Anterior cingulate cortex (tissue), 58 donors: Measurements from ENCODE around the gene IL5RA.

ENCODE experiments used
- DNase-seq, 58 donors: peaks; one replicate each; lab custom pipeline; 2025; lab: John Stamatoyannopoulos, UW

IL5RA gene

GRCh38 chr3:3109407-3110298 is 521 bp downstream of the IL5RA start:
- DNase-seq = no peak

DNA sequence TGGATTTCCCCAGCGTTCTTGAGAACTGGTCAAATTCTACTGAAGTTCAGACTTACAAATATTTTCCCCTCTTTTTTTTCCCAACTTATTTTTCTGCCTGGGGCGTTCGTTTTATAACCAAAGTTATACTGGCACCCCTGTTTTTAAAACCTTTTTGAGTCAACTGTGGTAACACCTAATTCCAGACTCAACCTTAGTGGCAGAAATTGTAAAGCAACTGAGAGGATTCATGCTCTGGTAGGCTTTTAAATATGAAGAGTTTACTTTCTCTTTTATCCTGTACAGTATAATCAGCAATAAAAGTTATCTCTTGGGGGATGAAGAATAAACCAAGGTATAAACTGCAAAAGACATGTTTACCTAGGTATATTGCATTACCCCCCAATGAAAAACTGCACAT is 2.3 kb downstream of the IL5RA start:
- DNase-seq = no peak

DNA sequence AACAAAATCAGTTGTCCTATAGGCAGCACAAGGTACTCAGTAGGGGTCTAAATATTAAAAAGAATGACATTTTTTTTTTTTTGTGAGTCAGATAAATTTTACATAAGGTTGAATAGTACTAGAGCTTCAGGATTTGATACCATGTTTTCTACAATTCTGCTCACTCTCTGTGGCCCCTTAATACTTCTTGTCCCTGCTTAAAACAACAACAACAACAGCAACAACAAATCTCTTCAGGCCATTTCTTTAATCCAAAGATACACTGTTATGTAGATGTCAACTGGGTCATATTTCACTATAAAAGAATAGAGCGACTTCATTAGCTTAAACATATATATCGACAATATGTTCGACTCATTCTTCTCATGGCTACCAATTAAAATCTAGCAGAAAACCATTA is 3.0 kb downstream of the IL5RA start:
- DNase-seq = no peak

GRCh38 chr3:3105815-3106214 is 4.4 kb downstream of the IL5RA start:
- no peak for DNase-seq

GRCh38 chr3:3105246-3105645 is 4.9 kb downstream of the IL5RA start:
- no peak for DNase-seq

GRCh38 chr3:3102751-3103150 is 7.4 kb downstream of the IL5RA start:
- no peak for DNase-seq

DNA sequence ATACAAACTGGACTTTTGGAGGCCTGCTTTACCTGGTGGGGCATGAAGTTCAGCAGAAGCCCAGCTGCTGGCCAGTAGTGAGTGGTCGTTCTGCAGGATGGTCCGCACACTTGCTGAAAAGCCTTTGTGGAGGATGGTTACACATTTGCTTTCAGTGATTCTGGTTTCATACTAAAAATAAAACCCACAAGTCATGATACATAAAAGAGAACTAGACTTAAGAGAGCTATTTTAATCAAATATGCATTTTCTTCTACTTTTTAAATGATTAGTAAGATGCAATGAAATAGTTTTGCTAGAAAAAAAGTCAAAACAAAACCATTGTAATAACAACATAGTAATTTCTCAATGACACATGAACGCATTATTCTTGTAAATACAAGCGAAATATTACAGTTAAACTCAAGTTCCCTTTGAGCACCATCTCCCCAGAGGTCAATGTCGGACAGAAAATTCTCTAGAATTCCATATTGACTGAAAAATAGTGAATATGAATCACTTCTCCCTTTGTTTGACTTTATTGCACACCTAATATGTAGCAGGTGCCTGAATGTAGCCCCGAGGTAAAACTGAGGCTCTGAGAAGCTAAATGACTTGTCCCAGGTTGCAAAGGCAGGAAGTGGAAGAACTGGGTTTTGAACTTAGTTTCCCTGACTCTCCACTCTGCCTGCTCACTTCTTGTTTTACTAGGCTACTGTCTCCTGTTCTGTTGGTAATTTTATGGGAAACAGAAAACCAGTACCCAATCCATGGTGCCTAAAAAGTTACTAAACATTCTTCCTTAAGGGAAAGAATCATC is 8.3 kb downstream of the IL5RA start:
- DNase-seq = no peak

GRCh38 chr3:3097958-3098357 is 12.2 kb downstream of the IL5RA start:
- DNase-seq = no peak

GRCh38 chr3:3089017-3089416 is 21.2 kb downstream of the IL5RA start:
- DNase-seq = no peak

GRCh38 chr3:3087716-3088465 is 22.3 kb downstream of the IL5RA start:
- DNase-seq = no peak

DNA sequence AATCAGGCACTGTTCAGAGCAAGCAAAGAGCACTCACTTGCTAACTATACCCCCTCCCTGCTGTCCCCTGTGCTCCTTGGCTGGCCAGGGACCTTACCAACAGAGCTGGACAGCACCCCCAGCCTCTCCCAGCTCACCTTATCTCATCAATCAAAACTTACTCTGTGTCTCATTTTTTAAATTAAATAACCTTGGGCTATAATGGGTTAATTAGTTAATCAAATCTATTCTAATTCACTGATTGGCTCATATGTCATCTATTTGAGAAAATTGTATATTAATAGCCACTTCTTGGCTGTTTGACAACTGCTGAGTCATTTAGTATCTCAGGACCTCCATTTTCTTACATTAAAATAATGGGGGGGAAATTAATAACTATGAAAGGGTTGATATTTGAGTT is 22.9 kb downstream of the IL5RA start:
- DNase-seq = no peak

DNA sequence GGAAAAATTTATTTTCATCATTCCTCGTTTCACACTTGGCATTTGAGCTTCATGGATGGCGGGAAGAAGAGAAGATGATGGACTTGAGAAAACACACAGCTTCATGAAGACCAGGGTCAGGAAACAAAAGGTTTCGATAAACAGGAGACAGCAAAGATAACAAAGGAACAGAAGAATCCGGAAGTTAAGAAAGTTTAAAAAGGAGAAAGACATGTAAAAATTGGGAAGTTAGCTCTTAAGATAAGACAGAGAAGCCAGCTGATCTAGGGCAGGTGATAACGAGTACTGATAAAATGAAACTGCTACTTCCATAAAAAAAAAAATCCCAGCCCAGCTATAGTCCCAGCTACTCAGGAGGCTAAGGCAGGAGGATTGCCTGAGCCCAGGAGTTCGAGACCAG is 23.9 kb downstream of the IL5RA start:
- no peak for DNase-seq

GRCh38 chr3:3085782-3086181 is 24.4 kb downstream of the IL5RA start:
- DNase-seq = no peak

- peak in 1 of 58 donors; percentile 3 for DNase-seq
Measured at GRCh38 chr3:3084890-3085289, 25.3 kb downstream of the IL5RA start.

DNA sequence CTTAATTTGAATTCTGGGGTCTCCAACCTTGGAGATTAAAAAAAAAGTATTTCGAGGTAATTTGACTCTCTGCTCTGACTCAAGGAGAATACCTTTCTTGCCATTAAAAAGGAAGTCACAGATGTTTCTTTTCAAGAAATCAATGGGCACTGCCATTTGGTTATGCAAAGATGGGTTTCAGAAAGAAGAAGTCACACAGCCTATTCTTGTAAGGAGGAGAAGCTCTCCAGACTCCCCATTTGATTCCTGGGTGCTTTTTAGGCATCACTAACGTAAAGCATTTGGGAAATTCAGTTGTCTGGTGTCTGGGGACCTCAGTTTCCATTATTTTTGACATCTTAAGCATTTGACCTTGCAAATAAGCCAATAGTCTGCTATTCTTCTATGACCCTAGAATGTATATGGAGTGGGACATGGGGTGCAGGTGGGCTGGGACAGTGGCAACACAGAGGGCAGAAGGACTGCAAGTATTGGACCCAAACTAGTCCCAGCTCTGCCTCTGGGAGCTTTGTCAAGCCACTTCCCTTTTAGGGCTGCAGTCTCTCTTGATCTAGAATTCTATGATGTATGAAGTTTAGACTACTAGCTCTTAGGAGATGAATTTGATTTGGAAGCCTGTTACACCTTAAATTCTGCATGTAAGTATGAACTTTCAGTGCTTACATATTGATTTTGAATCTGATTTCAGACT is 27.8 kb downstream of the IL5RA start:
- no peak for DNase-seq

DNA sequence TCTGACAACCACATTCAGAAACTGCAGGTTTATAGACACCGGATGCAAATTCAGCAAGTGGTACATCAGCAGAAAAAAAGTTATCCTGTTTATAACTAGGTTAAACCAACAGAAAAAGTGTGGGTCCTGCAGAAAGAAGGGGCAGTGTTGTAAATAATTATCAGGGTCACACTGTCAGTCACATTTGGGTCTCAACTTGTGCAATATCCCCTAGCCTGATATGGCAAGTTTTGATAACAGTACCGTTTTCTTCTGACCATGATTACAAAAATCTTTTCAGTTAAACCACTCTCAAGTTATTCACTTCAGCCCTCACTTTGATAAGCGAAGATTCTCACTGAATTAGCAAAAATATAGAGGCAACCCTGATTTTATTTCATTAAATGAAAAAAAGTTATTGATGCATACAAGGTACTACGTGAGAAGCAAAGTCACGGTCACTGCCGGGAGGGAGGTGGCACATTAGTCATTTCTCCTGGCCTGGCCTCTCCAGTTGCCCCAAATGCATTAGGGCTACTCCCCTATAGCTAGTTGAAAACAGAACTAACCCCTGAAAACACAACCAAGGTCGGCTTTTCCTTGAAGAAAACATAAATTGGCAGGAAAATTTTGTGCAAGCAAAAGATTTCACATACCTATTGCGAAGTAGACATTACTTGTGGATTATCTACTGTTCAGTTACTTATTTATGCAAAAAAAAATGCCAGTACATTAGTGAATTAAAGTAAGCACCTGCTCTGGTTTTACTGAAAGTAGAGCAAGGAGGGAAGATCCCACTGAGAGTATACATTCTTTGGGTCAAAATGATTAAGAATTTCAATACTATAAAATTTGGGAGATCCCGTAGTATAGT is 28.6 kb downstream of the IL5RA start:
- no peak for DNase-seq

DNA sequence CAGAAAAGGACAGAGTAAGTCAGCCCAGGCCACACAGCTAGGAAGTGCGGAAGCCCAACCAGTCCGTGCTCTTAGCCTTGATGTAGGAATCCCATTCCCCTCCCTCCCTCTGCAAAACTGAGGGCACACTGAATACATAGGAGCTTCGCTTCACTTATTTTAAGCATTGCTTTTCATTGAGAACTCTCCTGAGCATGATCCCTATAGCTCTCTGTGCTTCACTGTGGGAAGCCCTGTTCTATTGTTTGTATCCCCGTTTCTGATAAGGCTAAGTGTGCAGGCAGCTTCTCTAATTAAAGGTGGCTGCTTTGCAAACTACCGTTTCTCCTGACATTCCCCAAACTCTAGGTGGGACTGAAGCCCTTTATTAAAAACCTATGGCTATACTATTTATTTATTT is 29.9 kb downstream of the IL5RA start:
- no peak for DNase-seq

- no peak for DNase-seq
Measured at GRCh38 chr3:3074551-3075257, 35.5 kb downstream of the IL5RA start.

- DNase-seq = no peak
Measured at GRCh38 chr3:3071136-3071535, 39.0 kb downstream of the IL5RA start.
